GM12878 (cell line): ENCODE measurements around the gene S100A8. TPM values are rescaled to one million over a fixed set of nuclear protein-coding genes. Genes with fewer than 3 reads are reported as not detected.

Experiments
- ATAC-seq: fragments of 200-7000 bp; cut with Tn5 transposase; 3 replicates; pipeline ENCODE4 v1.9.1; 2020; ENCODE audit warnings: mild to moderate bottlenecking, moderate library complexity
- BruUV-seq: library from RNA; stranded (reverse); fragments of 400-500 nt; replicated peaks from 2 replicates; lab custom pipeline; 2021; lab: Mats Ljungman, UMichigan
- CTCF ChIA-PET: fragments of 300-600 bp; sonication (Branson Sonifier 250); formaldehyde crosslinking; extraction: SDS; loops from one replicate; lab custom pipeline; 2021; ENCODE audit warnings: inconsistent platforms; lab: Yijun Ruan, JAX
- POLR2A ChIA-PET: fragments of 350-600 bp; formaldehyde crosslinking; extraction: SDS; loops from one replicate; lab custom pipeline; 2021; ENCODE audit warnings: inconsistent platforms; lab: Charles Lee
- RAD21 ChIA-PET: fragments of 300-600 bp; sonication (Branson Sonifier 250); formaldehyde crosslinking; loops from one replicate; lab custom pipeline; 2023; ENCODE audit warnings: antibody characterized with exemption; ENCODE audit not compliant: unreplicated experiment; lab: Charles Lee
- SMC1A ChIA-PET: fragments of 300-600 bp; sonication (Branson Sonifier 250); formaldehyde crosslinking; loops from one replicate; lab custom pipeline; 2023; ENCODE audit not compliant: unreplicated experiment, uncharacterized antibody; lab: Charles Lee
- DNase-seq: peaks from one replicate; pipeline ENCODE4 v3.0.0-alpha.2; 2011; ENCODE audit warnings: low read depth, low spot score
- FAIRE-seq: peaks from 3 replicates; lab custom pipeline; 2011; peaks lifted over from hg19 to GRCh38; lab: Jason Lieb, UNC
- H2AFZ ChIP-seq: 2 replicates; pipeline ENCODE4 v1.6.0; 2011; ENCODE audit warnings: low read depth, low read length, control low read depth; ENCODE audit not compliant: control insufficient read depth
- H3K27ac ChIP-seq: 2 replicates; pipeline ENCODE4 v1.5.1; 2011; ENCODE audit warnings: control low read depth; ENCODE audit not compliant: control insufficient read depth, insufficient read depth
- H3K27me3 ChIP-seq, 2 experiments: replicated peaks in 1 of 2; 2 replicates each; pipeline versions ENCODE4 v1.6.0 to v1.6.1; 2011; ENCODE audit warnings: low read length in 1 of 2; ENCODE audit not compliant: control insufficient read depth in 2 of 2, insufficient read depth in 2 of 2
- H3K36me3 ChIP-seq, 2 experiments: 2 replicates each; pipeline ENCODE4 v1.5.1; 2011; ENCODE audit warnings: low read length in 1 of 2; ENCODE audit not compliant: control insufficient read depth in 2 of 2, insufficient read depth in 2 of 2
- H3K4me1 ChIP-seq: 2 replicates; pipeline ENCODE4 v1.6.1; 2011; ENCODE audit warnings: mild to moderate bottlenecking, low read length, moderate library complexity, mixed read lengths; ENCODE audit not compliant: control insufficient read depth, insufficient read depth
- H3K4me2 ChIP-seq: 2 replicates; pipeline ENCODE4 v1.6.0; 2011; ENCODE audit warnings: control low read depth; ENCODE audit not compliant: control insufficient read depth, insufficient read depth
- H3K4me3 ChIP-seq: fragments of 200-600 bp; sonication (generic); 2 replicates; pipeline ENCODE4 v1.5.1; 2016
- H3K79me2 ChIP-seq: 2 replicates; pipeline ENCODE4 v1.6.0; 2011; ENCODE audit warnings: low read length; ENCODE audit not compliant: control insufficient read depth, insufficient read depth
- H3K9ac ChIP-seq: 2 replicates; pipeline ENCODE4 v1.8.0; 2011; ENCODE audit warnings: low read length, control low read depth, mixed read lengths; ENCODE audit not compliant: control insufficient read depth, insufficient read depth
- H3K9me3 ChIP-seq: replicated peaks from 3 replicates; pipeline ENCODE4 v1.5.1; 2011; ENCODE audit warnings: mild to moderate bottlenecking, low read length; ENCODE audit not compliant: control insufficient read depth, insufficient read depth
- H4K20me1 ChIP-seq: 2 replicates; pipeline ENCODE4 v1.6.0; 2011; ENCODE audit not compliant: control insufficient read depth, insufficient read depth
- ATF7 ChIP-seq: fragments of 450-650 bp; IDR thresholded peaks from 2 replicates; pipeline ENCODE4 v1.6.1; 2016; ENCODE audit warnings: low read depth, mild to moderate bottlenecking
- CREB1 ChIP-seq: IDR thresholded peaks from 2 replicates; pipeline ENCODE4 v1.6.1; 2012; ENCODE audit warnings: low read depth, mild to moderate bottlenecking, inconsistent platforms
- MTA2 ChIP-seq: fragments of 450-650 bp; IDR thresholded peaks from 2 replicates; pipeline ENCODE4 v1.6.1; 2016; ENCODE audit warnings: low read depth, mild to moderate bottlenecking, moderate library complexity
- RELA ChIP-seq: fragments of 450-650 bp; IDR thresholded peaks from 2 replicates; pipeline ENCODE4 v1.8.0; 2014; ENCODE audit warnings: borderline replicate concordance; ENCODE audit not compliant: partially characterized antibody
- RUNX3 ChIP-seq: IDR thresholded peaks from 2 replicates; pipeline ENCODE4 v1.6.1; 2012; ENCODE audit warnings: low read length, inconsistent platforms
- TAF1 ChIP-seq: IDR thresholded peaks from 2 replicates; pipeline ENCODE4 v1.6.1; 2011; ENCODE audit warnings: mild to moderate bottlenecking, low read depth, low read length, borderline replicate concordance
- TBL1XR1 ChIP-seq: IDR thresholded peaks from 2 replicates; pipeline ENCODE4 v1.6.1; 2012; ENCODE audit warnings: low read depth, low read length, improper control_type of control experiment
- ZBTB40 ChIP-seq: fragments of 450-650 bp; IDR thresholded peaks from 2 replicates; pipeline ENCODE4 v1.6.1; 2016; ENCODE audit warnings: mild to moderate bottlenecking, moderate library complexity, borderline replicate concordance
- WGBS: methylation state at CpG from one replicate; pipeline ENCODE4 v1.1.6; 2016; ENCODE audit warnings: low lambda C conversion rate; ENCODE audit not compliant: insufficient replicate concordance, insufficient coverage; ENCODE audit errors: missing lambda C conversion rate; 5-methylcytosine and 5-hydroxymethylcytosine counted together
- in situ Hi-C: fragments of 300-500 bp; cut with MboI; formaldehyde crosslinking; loops from 9 replicates; pipeline ENCODE4 v1.14.3; 2018; ENCODE audit warnings: mixed read lengths
- intact Hi-C: fragments of 100-400 bp; cut with micrococcal nuclease; formaldehyde crosslinking; loops from one replicate; pipeline ENCODE4 v1.14.2; 2022; ENCODE audit not compliant: unreplicated experiment
- polyA plus RNA-seq, 11 experiments: library from polyadenylated mRNA; depleted of rRNA in 4 of 11; unstranded in 6 of 11; stranded (reverse) in 5 of 11; fragments of >200 nt; fragmentation: Nextera tagmentation in 4 of 11; fragmentation: Illumina TruSeq in 1 of 11; extraction: Ambion mirVana in 4 of 11; extraction: Trizol in 1 of 11; gene quantifications; 1 replicate in 1 of 11; 2 replicates in 10 of 11; pipeline versions ENCODE4 v1.2.1 to v1.2.3, GENCODE V29; 2011 to 2016; ENCODE audit warnings: inconsistent platforms in 2 of 11, missing spikeins in 2 of 11, low read depth in 1 of 11
- total RNA-seq, 4 experiments: library from RNA; depleted of rRNA in 3 of 4; stranded (reverse); fragments of >200 nt in 3 of 4; fragmentation: Illumina TruSeq in 1 of 4; extraction: Trizol in 1 of 4; gene quantifications; 2 replicates each; pipeline versions ENCODE4 v1.2.1 to v1.2.3, GENCODE V29; 2013 to 2021

The S100A8 gene
- total and polyA plus RNA-seq, 10 of the 15 experiments (the other 5 are each of a cell fraction or from before 2014, with no cell fraction given), result 0.28 TPM; not detected in 9

DNA sequence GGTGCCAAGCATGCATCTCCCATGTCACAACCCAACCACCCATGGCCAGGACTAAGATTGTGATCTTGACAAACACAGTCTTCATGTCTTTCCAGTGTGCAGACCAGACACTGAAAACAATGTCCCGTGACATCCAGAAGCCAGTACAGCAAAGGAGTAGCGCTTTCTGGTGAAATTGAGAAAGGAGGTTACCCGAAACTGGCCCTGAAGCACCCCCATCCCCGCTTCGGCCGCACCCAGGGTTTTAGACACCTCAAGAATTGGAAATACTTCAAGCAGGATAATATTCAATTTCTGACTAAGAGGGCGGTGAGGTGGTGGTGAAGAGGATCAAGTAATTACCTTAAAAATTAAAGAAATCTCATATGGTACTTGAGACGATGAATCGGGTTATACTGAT lies 10.6 kb upstream of the S100A8 start:
- RAD21 ChIA-PET, result no interaction called here
- FAIRE-seq, result no peak
- SMC1A ChIA-PET, result no interaction called here

More for the DNA sequence above, 10.6 kb upstream of the S100A8 start:
- no peaks in the 10 kb centered on the region for H4K20me1 ChIP-seq
- H3K36me3 ChIP-seq, result no peaks in the 10 kb centered on the region
- ChIA-PET POLR2A (no interaction called here), CTCF (interaction anchor here (6.8 kb wide), 1 partner anchor 49 kb away, joined by 44 read pairs; no protein-coding TSS in a partner anchor)
- BruUV-seq, result no TSS peak
- peaks cover 0 to 4% of the 10 kb centered on the region in 2 experiments; a peak in 2 of 4 replicates for H3K27me3 ChIP-seq
- no peak overlapping the region for H3K27ac ChIP-seq
- H3K9ac ChIP-seq, result no peak overlapping the region
- intact Hi-C loops (loop anchor here (5.0 kb wide), 1 partner anchor 96 kb away; no protein-coding TSS in a partner anchor), in situ Hi-C loops (no loop called here)
- no peak overlapping the region for H2AFZ ChIP-seq
- WGBS, result 38% methylated on average over 9 of the region's 9 CpGs
- H3K4me3 ChIP-seq, result no peak overlapping the region
- TF ChIP-seq TAF1, result no peak
- no peak for TF ChIP-seq TBL1XR1
- no peak for TF ChIP-seq MTA2
- TF ChIP-seq ZBTB40, result no peak
- no peak for TF ChIP-seq RUNX3
- no peak for TF ChIP-seq CREB1
- TF ChIP-seq ATF7, result no peak
- TF ChIP-seq RELA, result no peak
- H3K4me1 ChIP-seq, result no peaks in the 10 kb centered on the region
- H3K79me2 ChIP-seq, result no peaks in the 10 kb centered on the region
- DNase-seq (no peak), ATAC-seq (no peak)
- H3K9me3 ChIP-seq, result no peaks in the 10 kb centered on the region
- no peak overlapping the region for H3K4me2 ChIP-seq
